Measurements from ENCODE around the gene EXOC4.

Gene EXOC4

DNA sequence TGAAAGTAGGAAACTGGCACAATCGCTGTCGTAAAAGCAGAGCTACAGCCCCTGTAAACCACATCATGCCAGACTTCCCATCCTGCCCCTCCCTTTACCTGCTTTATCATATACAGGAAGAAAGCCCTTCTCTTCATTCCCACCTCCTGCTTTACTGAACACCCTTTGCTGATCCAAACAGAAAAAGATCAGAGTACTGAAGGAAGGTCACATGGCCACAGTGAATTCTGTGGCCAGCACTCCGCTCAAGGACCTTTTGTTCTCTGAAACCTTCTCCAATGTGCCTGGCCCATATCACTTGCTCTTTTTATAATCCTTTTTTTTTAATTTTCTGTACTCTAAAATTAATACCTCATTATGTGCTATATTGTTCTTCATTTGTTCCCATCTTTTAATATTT lies 765.4 kb downstream of the EXOC4 start:
- DNase-seq = peak; percentile 80

DNA sequence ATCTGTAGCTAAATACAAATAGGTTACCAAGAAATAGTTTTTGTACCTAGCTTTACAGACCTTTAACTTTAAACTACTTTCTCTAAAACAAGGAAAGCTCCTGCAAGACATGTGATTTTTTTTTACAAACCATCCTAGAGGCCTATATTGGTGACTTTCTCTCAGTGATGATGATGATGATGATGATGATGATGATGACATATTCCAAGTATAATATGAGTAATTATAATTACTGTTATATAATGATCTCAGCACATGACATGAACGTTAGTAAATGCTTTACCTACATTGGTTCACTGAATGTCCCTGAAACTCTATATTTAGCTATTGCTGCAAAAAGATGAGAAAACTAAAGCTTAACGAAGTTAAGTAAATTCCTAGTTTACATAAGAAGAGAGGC lies 766.4 kb downstream of the EXOC4 start:
- DNase-seq = no peak

DNA sequence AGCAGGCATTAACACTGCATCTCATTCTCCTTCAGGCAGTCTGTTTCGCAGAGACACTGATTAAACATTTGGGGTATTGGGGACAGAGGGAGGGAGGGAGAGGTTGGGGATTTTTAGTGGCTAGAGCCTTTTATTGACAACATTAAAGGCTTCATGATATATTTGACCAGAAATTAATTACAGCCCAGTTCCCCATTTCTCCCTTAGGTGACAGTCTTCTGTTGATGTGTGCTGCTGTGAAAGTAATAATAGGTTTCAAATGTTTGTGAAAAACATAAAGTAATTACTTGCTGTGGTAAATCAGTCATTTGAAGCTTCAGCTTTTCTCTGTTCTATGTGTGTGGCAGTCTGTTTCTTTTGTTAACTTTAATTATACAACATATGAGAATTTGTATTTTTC lies 769.0 kb downstream of the EXOC4 start:
- no peak for DNase-seq

DNA sequence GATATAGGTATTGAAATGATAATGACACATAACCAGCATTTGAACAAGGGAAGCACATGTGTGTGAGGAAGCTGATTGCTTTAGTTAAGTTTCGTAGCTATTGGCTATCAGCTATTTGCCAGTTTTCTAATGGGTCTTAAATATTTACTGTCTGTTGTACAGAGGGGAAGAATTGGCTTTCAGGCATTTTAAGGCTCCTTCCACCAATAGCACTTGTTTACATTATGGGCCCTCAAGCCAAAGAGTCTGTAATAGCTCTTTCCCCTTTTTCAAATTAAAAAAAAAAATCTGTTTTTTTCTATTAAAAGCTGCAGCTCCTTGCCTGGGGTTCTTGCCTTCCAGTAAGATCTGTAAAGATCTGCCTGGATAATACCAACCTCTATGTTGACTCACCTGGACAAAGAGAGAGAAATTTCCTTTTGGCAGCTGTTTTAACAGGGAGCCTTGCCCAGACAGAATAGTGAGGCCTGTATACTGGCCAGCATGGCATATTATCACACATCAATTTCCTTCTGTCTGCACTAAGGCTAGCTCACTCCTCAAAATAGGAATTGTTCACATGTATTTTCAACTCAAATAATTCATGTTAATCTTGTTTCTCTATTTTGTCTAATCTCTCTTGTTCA lies 769.5 kb downstream of the EXOC4 start:
- DNase-seq = peak; percentile 13

DNA sequence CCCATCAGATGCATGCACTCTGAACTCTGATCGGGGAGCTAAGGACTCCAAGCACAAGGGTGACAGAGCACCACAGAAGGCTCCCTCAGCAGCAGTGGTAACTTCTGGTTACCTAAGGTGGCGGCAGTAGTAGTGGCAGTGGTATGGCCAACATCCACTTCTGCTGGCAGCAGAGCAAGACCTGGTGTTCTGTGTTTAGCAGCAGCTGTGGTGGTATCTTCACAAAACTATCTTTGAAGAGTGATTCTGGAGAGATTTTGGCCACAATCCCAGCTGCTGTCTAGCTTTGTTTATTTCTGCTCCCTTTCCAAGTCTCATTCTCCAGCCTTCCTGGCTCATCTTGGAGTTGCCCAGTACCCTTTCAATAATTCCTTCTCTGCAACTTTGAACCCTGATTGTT lies 771.9 kb downstream of the EXOC4 start:
- DNase-seq = peak; percentile 15

DNA sequence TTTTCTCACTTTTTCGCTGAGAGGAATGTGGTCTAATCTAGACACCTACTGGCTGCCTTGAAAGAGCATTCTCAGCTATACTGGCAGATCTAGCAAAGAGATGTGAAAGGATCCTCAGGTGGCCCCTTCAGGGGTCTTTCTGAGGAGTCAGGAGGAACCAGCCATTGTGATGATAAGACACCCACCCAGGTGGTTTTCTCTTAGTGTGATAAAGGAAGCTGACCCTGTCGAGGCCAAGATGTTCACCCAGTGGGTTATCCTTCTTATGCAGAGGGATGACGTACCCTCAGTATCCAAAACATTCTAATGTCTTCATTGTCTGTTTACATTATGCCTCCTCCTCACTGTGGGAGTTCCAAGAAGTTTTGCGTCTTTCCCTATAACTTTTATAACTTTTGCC lies 776.0 kb downstream of the EXOC4 start:
- DNase-seq = no peak

DNA sequence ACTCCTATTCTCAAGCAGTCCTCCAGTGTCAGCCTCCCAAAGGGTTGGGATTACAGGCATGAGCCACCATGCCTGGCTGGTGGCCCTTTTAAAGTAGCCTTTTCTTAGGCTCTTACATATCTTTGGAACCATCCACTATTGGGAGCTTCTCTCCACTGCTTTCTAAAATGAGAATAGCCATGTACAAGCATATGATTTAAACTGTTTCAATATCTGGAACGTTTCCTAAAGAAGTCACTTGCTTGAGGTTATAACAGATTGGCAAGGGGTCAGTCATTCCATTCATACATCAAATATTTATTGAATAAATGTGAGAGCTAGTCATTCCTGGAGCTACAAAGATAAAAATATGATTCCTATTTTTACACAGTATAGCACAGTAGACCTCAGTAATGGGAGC lies 776.9 kb downstream of the EXOC4 start:
- DNase-seq = no peak

DNA sequence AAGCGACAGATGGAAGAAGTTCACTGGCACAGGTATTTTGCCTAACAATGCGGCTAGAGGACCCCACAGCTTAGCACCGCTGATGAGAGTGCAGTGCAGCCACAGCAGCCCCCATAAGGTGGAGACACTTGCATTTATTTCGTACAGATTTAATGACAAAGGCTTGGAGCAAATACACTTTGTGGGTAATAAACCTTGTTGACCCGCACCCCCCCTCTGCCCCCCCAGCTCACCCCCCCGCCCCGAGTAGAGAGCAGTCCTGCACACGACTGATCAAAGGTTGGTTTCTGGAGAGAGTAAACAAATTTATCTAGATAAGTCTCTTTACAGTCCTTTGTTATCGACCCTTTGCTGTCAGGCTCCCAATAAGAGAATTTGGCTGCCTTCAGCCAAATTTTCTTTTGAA lies 777.6 kb downstream of the EXOC4 start:
- no peak for DNase-seq

DNA sequence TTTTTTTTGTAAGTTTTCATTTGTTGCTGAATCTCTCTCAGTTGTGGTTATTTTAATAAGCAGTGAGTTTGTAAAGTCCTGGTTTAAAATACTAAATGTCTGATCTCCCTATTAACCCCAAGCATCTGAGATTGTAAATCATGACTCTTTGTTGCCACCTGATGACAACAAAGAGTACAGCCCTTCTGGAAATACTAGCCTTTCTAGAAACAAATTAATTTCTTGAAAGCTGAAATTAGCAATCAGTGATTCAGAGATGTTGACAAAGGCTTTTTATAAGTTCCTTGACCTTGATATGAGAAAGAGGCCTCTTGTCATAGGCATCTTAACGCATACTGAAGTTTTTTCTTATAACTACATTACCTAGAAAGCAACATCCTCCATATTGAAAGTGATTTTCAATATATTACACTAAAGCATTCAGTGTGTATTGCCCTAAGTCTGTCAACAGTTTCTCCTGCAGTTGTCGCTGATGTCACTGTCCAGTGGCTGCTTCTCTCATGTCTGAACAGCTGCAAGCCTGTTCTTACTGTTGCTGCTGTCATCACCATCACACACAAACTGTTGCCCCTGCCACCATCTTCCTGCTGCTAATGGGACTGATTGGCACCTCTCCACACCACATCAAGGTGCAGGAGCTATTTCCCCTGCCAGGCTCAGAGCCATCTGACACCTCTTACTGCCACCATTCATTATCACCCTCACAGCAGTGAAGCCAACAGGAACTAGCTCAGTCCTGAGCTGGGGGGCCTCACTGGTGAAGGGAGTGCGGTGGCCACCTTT lies 779.1 kb downstream of the EXOC4 start:
- peak; percentile 84 for DNase-seq

DNA sequence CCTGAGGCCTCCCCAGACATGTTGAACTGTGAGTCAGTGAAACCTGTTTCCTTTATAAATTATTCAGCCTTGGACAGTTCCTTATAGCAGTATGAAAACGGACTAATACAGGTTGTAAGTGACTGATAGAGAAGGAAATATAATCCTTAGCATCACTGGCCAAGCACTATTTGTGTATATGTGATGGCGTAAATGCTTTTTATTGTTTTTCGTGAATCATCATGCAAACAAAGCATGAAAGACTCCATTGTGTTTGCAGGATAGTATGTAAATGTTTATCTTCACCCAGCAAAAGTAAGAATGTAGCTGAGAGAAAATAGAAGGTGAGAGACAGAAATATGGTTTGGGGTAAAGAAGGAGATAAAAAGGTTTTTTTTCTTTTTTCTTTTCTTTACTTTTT lies 781.8 kb downstream of the EXOC4 start:
- no peak for DNase-seq

DNA sequence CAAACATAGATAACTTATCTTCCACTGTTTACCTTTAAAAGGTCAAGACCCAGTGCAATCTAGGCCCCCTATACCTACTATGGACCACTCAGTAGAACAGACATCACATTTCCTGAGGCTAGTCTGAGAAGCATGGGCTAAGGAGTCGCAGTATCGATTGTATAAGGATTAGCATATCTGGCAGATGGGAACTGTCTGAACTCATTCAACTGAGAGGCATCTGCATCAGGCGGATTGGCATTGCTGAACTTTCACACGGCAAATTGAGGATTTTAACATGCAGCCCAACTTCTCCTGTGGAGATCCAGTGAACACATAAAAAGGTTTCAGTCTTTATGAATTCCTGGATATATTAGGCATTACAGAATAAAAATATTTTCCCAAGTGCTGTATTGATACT lies 785.1 kb downstream of the EXOC4 start:
- no peak for DNase-seq

DNA sequence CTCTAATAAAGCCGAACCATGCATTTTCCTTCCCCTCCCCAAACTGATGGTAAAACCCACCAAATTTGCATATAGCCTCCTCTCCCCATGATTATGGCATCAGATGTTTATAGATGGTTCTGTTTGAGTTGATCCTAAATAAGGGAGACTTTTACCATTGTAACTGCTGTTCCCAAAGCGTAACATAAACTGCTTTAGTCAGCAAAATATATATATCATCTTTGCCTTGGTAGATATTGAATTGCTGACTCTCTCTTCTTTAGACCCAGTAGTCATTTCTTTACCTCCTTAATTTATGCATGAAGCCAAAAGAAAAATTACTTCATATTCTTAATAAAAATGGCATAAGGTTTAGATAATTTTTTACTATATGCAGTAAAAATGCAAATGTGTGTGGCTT lies 788.1 kb downstream of the EXOC4 start:
- no peak for DNase-seq

DNA sequence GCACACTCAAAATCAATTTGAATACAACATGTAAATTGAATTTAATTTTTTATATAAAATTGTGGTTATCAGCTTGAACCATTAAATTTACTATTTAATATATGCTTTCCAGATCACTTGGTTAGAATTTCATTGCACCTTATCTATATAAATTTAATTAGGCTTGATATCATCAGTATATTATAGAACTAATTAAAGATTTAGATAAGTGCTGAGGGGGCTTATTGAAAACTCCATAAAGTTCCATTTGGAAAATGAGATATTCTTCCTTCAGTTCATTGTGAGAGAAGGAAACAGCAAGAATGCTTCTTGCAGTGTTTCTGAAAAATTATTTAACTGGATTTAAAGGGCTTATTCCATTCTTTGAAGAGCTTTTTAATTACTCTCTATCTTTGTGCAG lies 788.6 kb downstream of the EXOC4 start:
- no peak for DNase-seq

DNA sequence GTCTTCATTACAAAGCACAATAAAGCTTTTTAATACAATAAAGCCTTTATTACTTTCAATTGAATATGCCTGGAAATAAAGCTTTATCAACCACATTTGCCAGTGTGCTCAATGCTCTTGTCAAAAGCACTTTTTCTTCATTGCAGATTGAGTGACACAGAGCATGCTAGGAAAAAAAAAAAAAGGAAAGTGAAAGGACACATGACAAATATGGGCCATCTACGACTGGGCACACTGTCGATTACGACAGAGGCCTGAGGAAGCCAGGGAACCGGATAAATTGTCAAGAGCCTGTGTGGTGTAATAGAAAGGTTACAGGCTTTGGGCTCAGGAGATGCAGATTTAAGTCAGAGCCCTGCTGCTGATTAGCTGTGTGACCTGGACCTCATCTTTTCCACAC lies 789.4 kb downstream of the EXOC4 start:
- no peak for DNase-seq

DNA sequence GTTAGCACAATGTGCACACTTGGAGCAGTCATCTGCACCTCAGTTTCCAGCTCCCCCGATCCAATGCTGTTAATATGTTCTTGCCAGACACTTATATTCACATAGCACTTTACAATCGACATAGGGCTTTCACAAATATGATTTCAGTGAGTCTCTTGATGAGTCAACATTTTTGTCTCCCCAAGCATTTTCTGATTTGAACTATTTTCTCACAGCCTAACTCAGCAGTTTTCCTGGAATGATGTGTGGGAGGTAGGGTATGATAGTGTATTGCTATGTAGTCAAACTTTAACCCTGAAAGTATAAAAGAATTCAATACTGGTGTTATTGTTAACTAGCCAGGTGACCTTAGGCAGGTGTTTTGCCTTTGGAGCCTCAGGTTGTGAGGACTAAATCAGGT lies 791.8 kb downstream of the EXOC4 start:
- no peak for DNase-seq

DNA sequence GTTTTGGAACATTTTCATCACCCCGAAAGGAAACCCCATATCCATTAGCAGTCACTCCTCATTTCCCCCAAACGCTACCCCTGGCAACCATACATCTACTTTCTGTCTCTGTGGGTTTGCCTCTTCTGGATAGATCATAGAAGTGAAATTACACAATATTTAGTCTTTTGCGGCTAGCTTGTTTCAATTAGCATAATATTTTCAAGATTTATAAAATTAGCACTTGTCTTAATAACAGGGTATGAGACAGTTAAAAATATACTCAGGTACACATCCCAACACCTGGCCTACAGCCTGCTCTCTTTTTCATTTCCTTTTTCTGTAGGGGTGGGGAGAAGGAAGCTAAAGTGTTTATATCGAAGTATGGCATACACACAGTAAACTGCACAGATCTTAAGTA lies 792.8 kb downstream of the EXOC4 start:
- no peak for DNase-seq

DNA sequence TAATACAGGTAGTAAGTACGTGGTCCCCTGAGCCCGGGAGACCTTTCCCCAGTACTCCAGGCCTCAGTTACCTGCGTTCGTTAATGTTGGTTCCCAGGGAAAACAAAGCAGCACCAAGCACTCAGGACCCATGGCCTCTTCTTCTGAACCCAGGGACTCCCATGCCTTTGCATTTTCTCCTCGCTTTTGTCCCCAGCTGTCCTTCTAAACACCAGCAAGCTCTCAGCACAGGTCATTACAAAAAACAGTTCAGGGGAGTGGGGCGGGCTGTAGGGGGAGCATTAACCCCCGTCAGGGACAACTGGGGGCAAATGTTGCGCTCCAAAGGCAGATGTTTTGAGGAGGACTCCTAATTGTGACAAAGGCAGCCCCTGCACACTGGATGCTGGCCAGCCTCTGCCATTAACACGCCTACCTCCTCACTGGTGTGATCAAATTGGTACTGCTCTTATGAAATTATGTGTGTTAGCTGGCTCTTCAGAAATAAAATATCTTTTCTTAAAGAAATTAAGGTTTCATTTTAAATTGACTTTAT lies 793.8 kb downstream of the EXOC4 start:
- DNase-seq = no peak

DNA sequence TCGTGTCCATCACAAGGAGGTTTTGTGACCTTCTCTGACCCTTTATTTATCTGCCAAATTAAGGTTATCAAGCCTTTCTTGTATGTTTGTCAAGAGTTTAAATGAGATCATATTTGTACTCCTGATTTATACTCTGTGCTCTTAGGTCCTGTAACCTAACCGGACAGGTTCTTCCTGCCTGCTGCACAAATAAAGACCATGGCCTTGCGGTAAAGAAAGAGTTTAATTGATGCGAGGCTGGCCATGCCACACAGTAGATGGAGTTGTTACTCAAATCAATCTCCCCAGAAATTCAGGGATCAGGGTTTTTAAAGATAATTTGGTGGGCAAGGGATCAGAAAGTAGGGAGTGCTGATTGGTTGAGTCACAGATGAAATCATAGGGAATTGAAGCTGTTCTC lies 794.8 kb downstream of the EXOC4 start:
- no peak for DNase-seq

DNA sequence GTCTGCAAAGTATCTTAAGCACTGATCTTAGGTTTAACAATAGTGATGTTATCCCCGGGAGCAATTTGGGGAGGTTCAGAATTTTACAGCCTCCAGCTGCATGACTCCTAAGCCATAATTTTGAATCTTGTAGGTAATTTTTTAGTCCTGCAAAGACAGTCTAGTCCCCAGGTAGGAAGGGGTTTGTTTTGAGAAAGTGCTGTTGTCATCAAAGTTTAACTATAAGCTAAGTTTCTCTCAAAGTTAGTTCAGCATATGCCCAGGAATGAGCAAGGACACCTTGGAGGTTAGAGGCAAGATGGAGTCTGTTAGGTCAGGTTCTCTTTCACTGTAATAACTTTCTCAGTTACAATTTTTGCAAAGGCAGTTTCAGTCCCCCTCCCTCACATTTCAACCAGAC lies 795.3 kb downstream of the EXOC4 start:
- no peak for DNase-seq

DNA sequence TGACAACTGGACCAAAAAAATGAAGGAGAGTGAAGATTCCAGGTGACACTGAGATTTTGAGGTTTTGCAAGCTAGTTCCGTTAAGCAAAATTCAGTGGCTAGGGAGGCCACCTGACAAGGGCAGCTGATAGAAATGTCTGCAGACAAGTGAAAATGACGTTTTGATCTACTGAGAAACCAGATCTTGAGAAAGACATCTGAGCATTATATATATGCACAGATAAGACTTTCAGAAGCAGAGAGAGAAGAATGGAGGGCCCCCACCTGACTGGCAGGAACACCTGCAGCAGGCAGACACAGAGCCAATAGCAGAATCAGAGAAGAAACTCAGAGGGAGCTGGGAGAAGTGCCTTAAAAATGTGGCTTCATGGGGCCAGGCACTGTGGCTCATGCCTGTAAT lies 798.1 kb downstream of the EXOC4 start:
- DNase-seq = no peak

DNA sequence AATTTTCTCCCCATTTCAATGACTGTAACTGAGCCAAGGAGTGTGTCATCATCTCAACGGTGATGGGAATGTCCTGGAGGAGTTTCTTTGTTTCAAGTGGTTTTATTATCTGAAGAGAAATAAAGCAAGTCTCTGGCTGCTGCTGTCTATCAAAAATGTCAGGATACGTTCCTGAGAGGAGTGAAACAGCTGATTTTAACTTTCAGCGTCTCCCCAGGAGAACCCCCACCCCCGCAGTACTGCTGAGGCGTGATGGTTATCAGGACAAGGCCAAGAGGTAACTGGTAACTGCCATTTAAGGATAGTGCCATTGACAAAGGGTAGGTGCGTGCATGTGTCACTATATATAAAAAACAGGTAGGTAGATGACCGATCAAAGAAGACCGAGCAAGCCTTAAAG lies 803.9 kb downstream of the EXOC4 start:
- no peak for DNase-seq

DNA sequence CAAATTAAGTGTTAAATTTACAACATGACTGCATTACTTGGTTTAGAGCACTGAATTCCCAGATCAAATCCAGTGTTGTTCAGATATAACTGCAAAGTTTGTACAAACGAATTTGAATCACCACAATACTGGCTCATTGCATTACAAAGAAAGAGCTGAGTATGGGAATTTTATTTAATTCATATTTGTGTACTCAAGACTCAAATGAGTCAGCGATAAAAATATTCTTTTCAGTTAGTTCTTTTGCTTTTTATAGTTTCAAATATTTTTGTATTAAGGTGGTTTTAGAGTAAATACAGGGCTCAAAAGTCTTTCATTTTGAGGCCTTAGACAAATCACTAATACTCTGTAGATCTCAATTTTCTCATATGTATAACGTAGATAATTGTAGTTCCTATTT lies 805.6 kb downstream of the EXOC4 start:
- DNase-seq = no peak

DNA sequence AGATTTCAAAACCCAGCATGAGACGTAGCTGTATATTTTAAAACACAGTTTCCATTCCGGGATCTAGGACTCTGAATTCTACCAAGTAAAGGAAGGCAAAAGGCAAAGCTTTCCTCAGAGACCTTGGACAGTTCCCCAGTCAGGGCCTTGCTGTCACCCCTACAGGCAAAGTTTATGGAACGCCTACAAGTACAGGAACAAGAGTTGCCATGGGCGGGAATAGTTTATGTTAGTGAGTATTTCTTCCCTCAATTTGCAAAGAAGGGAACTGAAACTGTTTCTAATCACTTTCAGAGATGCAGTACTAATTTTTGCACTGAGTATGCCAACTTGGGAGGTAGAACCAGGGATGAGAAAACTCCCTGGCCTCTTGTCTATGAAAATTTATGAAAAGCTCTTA lies 806.1 kb downstream of the EXOC4 start:
- DNase-seq = no peak

DNA sequence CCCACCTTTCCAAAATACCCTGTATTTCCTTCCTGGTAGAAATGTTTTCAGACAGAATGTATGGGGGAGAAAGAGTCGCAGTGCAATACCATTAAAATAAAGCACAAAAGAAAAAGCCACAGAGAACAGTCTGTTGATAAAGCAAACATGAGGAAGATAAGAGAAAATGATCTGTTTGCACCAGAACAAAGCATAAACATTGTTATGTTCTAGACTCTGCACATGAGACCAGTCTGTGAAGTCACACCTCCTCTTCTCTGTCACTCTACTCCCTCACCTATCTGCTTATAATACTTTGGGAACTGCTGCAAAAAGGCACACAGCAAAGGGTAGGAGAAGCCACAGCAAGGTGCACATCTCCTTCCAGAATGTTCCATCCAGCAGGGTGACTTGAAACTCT lies 807.0 kb downstream of the EXOC4 start:
- DNase-seq = no peak

DNA sequence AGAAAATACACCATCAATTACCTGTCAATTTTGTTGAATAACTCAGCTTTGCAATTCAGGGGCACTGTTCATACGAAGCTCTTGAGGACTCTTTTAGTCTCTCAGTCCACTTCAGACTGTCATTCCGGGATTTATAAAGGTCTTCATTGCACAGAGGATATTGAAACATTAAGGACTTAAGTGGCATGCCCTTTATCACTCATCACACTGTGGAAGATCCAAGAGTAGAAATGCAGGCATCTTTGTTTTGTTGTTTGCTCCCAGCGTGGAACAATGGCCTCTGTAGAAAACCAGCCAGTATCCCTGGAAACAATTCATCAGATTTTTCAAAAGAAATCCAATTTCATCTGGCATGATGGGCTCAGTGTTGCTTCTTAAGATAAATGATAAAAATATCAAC lies 808.0 kb downstream of the EXOC4 start:
- no peak for DNase-seq

All from NCI-H2029 treated with DMSO at 0.1 percent for 48 hours (cell line).